Subcutaneous adipose tissue (tissue), 4 donors: ENCODE measurements around the gene ADAMTS16. TPM values are rescaled to one million over a fixed set of nuclear protein-coding genes. Genes with fewer than 3 reads are reported as not detected.

Experiments
- CTCF ChIP-seq: fragments of 450-650 bp; IDR thresholded peaks from one replicate; pipeline ENCODE4 v1.5.1; 2016; ENCODE audit warnings: low read depth, mild to moderate bottlenecking, control low read depth, antibody characterized with exemption, moderate library complexity
- total RNA-seq, 4 donors: library from RNA; depleted of rRNA; stranded (reverse); fragments of >200 nt; gene quantifications; one replicate each; pipeline ENCODE4 v1.1.0, GENCODE V29; 2016

ADAMTS16 gene
- total RNA-seq, 4 donors from 2014 or later, result 0.66 to 2.0 (median 0.88) TPM

DNA sequence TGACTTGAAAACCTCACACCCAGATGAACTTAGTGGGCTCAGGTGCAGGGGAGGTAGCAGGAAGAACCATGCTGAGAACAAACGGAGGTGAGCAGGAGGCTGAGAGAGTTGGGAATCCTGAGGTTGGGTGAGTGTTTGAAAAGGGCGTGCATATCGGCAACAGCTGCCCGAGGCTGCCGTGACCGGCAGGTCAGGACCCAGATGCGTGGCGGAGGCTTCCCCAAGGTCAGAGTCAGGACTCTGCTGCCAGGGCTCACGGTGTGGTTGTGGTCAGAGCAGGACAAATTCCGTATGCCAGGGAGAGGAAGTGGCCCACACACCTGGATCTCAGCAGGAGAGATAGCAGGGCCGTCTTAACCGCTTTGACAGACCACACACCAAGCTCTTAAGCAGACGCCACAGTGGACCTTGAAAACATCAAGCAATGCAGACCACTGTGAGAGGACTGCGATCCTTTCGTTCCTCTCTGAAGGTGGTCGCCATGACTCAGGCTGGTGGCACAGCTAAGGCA is 43.1 kb downstream of the ADAMTS16 start:
- no peak for TF ChIP-seq CTCF

- TF ChIP-seq CTCF, result no peak
Observed at GRCh38 chr5:5183933-5184332, 43.8 kb downstream of the ADAMTS16 start.

- no peak for TF ChIP-seq CTCF
Observed at GRCh38 chr5:5188376-5189050, 48.4 kb downstream of the ADAMTS16 start.

- no peak for TF ChIP-seq CTCF
Observed at GRCh38 chr5:5189051-5189430, 48.9 kb downstream of the ADAMTS16 start.

DNA sequence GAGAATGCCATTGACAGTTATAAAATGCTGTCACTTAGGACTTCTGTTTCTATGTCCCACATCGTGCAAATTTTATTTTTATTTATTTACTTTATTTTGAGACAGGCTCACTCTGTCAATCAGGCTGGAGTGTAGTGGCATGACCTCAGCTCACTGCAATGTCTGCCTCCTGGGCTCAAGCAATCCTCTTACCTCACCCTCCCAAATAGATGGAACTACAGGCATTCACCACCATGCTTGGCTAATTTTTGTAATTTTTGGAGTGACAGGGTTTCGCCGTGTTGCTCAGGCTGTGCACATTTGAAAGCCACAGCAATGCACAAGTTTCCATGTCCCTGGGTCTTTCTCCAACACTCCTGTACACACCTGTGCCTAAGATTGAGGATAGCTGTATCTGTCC is 51.8 kb downstream of the ADAMTS16 start:
- TF ChIP-seq CTCF, result no peak

- TF ChIP-seq CTCF, result no peak
Observed at GRCh38 chr5:5192681-5193080, 52.6 kb downstream of the ADAMTS16 start.

DNA sequence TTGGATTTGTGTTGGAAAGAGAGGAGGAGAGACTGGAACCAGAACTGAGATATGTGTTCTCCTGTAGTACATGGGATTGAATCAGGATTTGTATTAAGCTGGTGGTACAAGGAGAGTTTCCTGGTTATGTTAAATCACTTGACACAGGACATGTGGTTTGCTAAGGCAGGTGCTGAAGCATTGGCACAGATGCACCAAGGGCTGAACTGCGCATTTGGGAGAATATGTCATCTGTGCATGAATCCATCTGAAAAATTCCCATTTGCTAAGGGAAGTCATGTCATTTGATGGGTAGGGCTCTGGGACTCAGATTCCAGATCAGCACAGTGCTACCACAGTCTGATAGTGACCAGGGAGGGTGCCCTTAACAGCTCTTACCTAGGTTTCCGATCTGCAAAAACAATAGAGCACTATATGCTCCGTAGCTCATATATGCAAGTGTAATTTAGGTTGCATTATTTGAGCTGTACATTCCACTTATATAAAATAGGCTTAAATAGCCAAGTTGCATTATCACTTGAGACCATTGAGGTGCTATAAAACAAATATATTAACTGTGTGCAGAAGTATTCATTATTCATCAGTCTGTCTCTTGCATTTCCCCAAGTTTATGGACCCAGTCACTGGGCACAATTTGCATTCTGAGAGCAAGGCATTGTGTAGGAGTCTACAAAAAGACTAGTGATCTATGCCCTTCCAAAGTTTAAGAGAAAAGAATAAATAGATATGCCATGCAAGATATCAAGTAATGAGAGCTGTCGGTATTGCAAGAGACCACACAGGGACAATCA is 55.2 kb downstream of the ADAMTS16 start:
- no peak for TF ChIP-seq CTCF
